Right atrium auricular region (tissue), 2 donors: ENCODE measurements around the gene ADO. TPM values are rescaled to one million over a fixed set of nuclear protein-coding genes. Genes with fewer than 3 reads are reported as not detected.

Source experiments
- DNase-seq: peaks from one replicate; pipeline ENCODE4 v3.0.0-alpha.2; 2019; ENCODE audit warnings: low spot score
- H3K27ac ChIP-seq, 2 donors: fragments of 200-600 bp; sonication (generic); 1 replicate in 1 of 2; 2 replicates in 1 of 2; pipeline ENCODE4 v1.5.1; 2016 to 2019
- H3K27me3 ChIP-seq, 2 donors: fragments of 200-600 bp; sonication (generic); one replicate each; pipeline versions ENCODE4 v1.5.1 to v1.6.0; 2017 to 2019
- H3K36me3 ChIP-seq: fragments of 200-600 bp; sonication (generic); one replicate; pipeline ENCODE4 v1.5.1; 2016
- H3K4me1 ChIP-seq, 2 donors: fragments of 200-600 bp; sonication (generic); one replicate each; pipeline versions ENCODE4 v1.5.1 to v1.6.0; 2017 to 2019
- H3K4me3 ChIP-seq, 2 donors: fragments of 200-600 bp; sonication (generic); 1 replicate in 1 of 2; 2 replicates in 1 of 2; pipeline ENCODE4 v1.5.1; 2017 to 2019; ENCODE audit warnings: mild to moderate bottlenecking in 1 of 2, moderate library complexity in 1 of 2
- H3K9me3 ChIP-seq, 2 donors: fragments of 200-600 bp; sonication (generic); one replicate each; pipeline ENCODE4 v1.5.1; 2019
- total RNA-seq, 2 donors: library from RNA; depleted of rRNA; stranded (reverse); fragments of >200 nt; gene quantifications; one replicate each; pipeline ENCODE4 v1.1.0, GENCODE V29; 2016
- TF ChIP-seq, protein P1 (sequence below), 2 donors: fragments of 200-600 bp; sonication (generic); IDR thresholded peaks; one replicate each; pipeline ENCODE4 v1.5.1; 2019; ENCODE audit warnings: antibody characterized with exemption in 2 of 2

Gene ADO
- total RNA-seq, 2 donors from 2014 or later: 23.0 to 34.3 TPM

GRCh38 chr10:62790019-62790555 lies 14.4 kb upstream of the ADO start:
- peaks cover 0 to 18% of the 10 kb centered on the region in 2 donors for H3K4me1 ChIP-seq
- DNase-seq: no peak
- no peak overlapping the region for H3K4me3 ChIP-seq
- no peaks in the 10 kb centered on the region for H3K36me3 ChIP-seq
- no peaks in the 10 kb centered on the region for H3K27me3 ChIP-seq
- H3K27ac ChIP-seq: no peak overlapping the region
- H3K9me3 ChIP-seq: no peaks in the 10 kb centered on the region
- TF ChIP-seq, protein P1, sequence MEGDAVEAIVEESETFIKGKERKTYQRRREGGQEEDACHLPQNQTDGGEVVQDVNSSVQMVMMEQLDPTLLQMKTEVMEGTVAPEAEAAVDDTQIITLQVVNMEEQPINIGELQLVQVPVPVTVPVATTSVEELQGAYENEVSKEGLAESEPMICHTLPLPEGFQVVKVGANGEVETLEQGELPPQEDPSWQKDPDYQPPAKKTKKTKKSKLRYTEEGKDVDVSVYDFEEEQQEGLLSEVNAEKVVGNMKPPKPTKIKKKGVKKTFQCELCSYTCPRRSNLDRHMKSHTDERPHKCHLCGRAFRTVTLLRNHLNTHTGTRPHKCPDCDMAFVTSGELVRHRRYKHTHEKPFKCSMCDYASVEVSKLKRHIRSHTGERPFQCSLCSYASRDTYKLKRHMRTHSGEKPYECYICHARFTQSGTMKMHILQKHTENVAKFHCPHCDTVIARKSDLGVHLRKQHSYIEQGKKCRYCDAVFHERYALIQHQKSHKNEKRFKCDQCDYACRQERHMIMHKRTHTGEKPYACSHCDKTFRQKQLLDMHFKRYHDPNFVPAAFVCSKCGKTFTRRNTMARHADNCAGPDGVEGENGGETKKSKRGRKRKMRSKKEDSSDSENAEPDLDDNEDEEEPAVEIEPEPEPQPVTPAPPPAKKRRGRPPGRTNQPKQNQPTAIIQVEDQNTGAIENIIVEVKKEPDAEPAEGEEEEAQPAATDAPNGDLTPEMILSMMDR (IDR thresholded peaks at IDR 0.05): no peak

DNA sequence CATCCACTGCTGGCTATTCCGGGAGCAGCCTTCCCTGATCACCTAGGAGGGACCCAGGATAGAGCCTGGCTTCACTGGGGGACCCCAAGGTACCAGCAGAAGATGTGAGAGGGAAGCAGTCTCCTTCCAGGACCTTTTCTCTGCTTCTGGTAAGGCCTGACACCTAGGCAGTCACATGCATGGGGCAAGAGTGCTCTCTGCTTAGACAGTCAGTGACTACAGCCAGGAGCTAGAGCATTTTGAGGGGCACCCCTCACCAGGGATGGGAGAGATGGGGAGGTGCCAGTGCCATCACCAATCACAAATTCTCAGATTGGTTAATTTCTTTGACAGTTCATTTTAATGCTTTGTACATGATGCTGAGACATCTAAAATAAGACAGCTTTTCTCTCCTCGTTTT lies 13.9 kb upstream of the ADO start:
- DNase-seq: no peak
- Histone ChIP-seq H3K4me3 (no peak overlapping the region), H3K27ac (no peak overlapping the region), H3K9me3 (no peaks in the 10 kb centered on the region), H3K36me3 (no peaks in the 10 kb centered on the region), H3K27me3 (no peaks in the 10 kb centered on the region), H3K4me1 (peaks cover 0 to 18% of the 10 kb centered on the region in 2 donors)
- TF ChIP-seq, protein P1 (IDR thresholded peaks at IDR 0.05): no peak

GRCh38 chr10:62792261-62792660 lies 12.3 kb upstream of the ADO start:
- peaks cover 0 to 18% of the 10 kb centered on the region in 2 donors for H3K4me1 ChIP-seq
- H3K9me3 ChIP-seq: no peaks in the 10 kb centered on the region
- no peak overlapping the region for H3K27ac ChIP-seq
- DNase-seq: no peak
- no peaks in the 10 kb centered on the region for H3K36me3 ChIP-seq
- TF ChIP-seq, protein P1 (IDR thresholded peaks at IDR 0.05): no peak
- H3K4me3 ChIP-seq: no peak overlapping the region
- H3K27me3 ChIP-seq: no peaks in the 10 kb centered on the region

DNA sequence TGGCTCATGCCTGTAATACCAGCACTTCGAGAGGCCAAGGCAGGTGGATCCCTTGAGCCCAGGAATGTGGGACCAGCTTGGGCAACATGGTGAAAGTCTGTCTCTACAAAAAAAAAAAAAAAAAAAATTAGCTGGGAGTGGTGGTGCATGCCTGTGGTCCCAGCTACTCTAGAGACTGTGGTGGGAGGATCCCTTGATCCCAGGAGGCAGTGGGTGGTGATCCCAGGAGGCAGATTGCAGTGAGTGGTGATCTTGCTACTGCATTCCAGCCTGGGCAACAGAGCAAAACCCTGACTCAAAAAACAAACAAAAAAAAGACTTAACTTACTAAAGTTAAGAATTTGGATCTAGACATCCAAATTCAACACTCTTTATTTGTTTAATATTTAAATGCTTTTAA lies 10.2 kb upstream of the ADO start:
- DNase-seq: no peak
- Histone ChIP-seq H3K9me3 (no peaks in the 10 kb centered on the region), H3K27ac (no peak overlapping the region), H3K36me3 (no peaks in the 10 kb centered on the region), H3K27me3 (no peaks in the 10 kb centered on the region), H3K4me1 (peaks cover 0 to 10% of the 10 kb centered on the region in 2 donors), H3K4me3 (no peak overlapping the region)
- TF ChIP-seq, protein P1 (IDR thresholded peaks at IDR 0.05): no peak

GRCh38 chr10:62795100-62795499 lies 9.4 kb upstream of the ADO start:
- Histone ChIP-seq H3K27me3 (no peaks in the 10 kb centered on the region), H3K27ac (no peak overlapping the region)
- TF ChIP-seq, protein P1 (IDR thresholded peaks at IDR 0.05): no peak

DNA sequence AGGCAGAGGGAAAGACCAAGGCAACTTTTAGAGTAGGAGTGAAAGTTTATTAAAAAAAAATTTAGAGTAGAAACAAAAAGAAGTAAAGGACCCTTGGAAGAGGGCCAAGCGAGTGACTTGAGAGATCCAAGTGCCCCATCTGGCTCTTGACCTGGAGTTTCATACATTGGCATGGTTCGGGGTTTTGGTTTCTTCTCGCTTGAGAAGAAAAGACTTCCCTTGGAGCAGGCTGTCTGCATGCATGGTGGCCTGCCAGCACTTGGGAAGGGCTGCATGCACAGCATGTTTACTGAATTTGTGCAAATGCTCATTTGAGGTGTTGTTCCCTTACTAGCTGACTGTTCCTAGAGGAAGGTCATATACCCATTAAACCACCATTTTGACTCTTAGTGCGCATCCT lies 8.8 kb upstream of the ADO start:
- Histone ChIP-seq H3K36me3 (no peaks in the 10 kb centered on the region), H3K4me3 (no peak overlapping the region), H3K9me3 (no peaks in the 10 kb centered on the region), H3K27ac (no peak overlapping the region), H3K4me1 (peaks cover 0 to 2% of the 10 kb centered on the region in 2 donors), H3K27me3 (no peaks in the 10 kb centered on the region)
- DNase-seq: no peak
- TF ChIP-seq, protein P1 (IDR thresholded peaks at IDR 0.05): no peak

More at GRCh38 chr10:62795100-62795499, 9.4 kb upstream of the ADO start:
- DNase-seq: no peak
- H3K36me3 ChIP-seq: no peaks in the 10 kb centered on the region
- H3K4me1 ChIP-seq: peaks cover 0 to 6% of the 10 kb centered on the region in 2 donors
- no peak overlapping the region for H3K4me3 ChIP-seq
- no peaks in the 10 kb centered on the region for H3K9me3 ChIP-seq
